Measurements from ENCODE around the gene PTPN14.
"Not testable (repeated sequence)": the region's sequence is repeated elsewhere in the genome, so short reads cannot be mapped to it uniquely, and the experiment has no call there.

Gene PTPN14

GRCh38 chr1:214551436-214552173, at the start of gene PTPN14:
Gene PTPN14, minus strand, starts transcription at chr1:214551602. Its CDS starts 86,799 bp downstream, at chr1:214464803.
- DNase-seq = no peak

GRCh38 chr1:214593158-214593557, 41.8 kb upstream of the PTPN14 start:
- DNase-seq = no peak

DNA sequence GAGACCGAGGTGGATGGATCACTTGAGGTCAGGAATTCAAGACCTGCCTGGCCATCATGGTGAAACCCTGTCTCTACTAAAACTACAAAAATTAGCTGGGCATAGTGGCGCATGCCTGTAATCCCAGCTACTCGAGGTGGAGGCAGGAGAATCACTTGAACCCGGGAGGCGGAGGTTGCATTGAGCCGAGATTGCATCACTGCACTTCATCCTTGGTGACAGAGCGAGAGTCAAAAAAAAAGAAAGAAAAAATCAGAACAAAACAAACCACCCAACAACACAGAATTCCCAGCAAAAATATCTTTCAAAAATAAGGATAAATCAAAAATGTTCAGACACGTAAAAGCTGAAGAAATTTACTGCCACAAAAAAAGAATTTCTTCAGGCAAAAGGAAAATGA, 40.5 kb upstream of the PTPN14 start:
- DNase-seq = not testable (repeated sequence)

DNA sequence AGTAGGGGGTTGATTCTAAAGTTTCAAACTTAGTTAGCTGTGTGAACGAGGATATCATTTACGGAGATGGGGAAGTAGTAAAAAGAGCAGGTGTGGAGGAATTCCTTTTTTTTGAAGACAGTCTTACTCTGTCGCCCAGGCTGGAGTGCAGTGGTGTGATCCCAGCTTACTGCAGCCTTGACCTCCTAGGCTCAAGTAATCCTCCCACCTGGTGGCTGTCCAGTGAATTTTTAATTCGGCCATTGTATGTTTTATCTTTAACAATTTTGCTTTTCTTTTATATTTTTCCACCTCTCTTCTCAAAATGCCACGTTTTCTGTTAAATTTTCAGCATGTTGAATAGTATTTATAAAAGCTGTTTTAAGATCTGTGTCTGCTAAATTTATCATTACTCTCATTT, 39.3 kb upstream of the PTPN14 start:
- DNase-seq = no peak

- no peak for DNase-seq
These were observed 37.7 kb upstream of the PTPN14 start for GRCh38 chr1:214588963-214589597.

GRCh38 chr1:214587165-214587564, 35.8 kb upstream of the PTPN14 start:
- no peak for DNase-seq

- DNase-seq = no peak
These were observed 35.2 kb upstream of the PTPN14 start for GRCh38 chr1:214586621-214587020.

DNA sequence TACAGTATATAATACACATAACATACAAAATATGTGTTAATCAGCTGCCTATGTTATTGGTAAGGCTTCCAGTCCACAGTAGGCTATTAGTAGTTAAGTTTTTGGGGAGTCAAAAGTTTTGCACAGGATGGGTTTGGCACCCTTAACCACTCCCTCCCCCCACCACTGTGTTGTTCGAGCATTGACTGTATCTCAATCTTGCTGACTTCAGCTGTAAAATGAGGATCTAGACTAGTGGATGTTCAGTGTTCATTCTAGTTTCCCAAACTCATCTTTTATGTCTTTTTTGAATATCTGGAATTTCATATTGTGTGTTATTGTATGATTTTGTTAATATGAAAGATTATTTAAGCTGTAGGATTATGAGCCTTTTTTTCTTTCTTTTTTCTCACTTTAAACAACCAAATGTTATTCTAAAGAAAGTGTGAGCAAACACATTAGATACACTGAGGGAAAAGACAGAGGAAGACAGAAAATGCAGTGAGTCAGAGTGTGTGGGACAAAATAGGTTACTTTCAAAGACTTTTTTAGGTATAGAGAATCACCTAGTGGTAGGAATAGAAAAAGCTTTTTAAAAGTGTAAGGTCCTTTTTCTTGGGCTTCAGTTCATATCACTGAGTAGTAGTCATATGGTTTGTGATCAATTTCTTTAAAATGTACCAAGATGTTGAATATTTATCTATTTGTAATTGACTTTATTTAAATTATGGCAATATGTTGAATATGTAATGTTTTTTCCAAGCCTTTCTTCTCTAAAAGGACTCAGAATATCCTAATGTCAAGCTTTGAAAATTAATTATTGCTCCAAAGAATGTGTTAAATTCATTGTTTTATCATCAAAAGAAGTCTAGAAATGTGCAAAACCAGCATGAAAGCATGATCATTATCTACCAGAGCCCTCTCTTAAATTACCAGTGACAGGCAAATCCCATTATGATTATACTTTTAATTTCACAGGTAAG, 33.7 kb upstream of the PTPN14 start:
- no peak for DNase-seq

- DNase-seq = no peak
These were observed 32.6 kb upstream of the PTPN14 start for GRCh38 chr1:214583824-214584554.

- no peak for DNase-seq
These were observed 31.7 kb upstream of the PTPN14 start for GRCh38 chr1:214583113-214583512.

GRCh38 chr1:214582289-214582891, 31.0 kb upstream of the PTPN14 start:
- DNase-seq = no peak

GRCh38 chr1:214581785-214582184, 30.4 kb upstream of the PTPN14 start:
- no peak for DNase-seq

DNA sequence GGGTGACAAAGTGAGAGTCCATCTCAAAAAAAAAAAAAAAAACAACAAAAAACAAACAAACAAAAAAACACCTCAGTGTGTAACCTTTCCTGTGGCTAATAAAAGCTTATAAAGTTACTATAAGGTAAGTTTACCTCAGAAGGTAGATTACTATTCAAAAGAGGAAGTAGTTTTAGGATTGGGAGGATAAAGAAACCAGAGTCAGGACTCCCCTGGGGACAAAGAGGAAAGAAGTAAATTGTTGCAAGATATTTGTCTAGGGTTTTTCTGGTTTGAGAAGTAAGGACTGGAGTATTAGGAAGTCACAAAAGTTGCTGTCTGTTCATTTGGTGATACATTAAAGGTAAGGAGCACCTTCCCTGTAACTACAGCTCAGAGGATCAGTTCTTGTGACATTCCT, 27.8 kb upstream of the PTPN14 start:
- DNase-seq = no peak

DNA sequence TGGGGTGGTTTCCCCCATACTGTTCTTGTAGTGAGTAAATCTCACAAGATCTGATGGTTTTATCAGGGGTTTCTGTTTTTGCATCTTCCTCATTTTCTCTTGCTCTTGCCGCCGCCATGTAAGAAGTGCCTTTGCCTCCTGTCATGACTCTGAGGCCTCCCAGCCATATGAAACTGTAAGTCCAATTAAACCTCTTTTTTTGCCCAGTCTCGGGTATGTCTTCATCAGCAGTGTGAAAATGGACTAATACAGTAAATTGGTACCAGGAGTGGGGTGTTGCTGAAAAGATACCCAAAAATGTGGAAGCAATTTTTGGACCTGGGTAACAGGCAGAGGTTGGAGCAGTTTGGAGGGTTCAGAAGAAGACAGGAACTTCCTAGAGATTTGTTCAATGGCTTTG, 24.7 kb upstream of the PTPN14 start:
- DNase-seq = not testable (repeated sequence)

DNA sequence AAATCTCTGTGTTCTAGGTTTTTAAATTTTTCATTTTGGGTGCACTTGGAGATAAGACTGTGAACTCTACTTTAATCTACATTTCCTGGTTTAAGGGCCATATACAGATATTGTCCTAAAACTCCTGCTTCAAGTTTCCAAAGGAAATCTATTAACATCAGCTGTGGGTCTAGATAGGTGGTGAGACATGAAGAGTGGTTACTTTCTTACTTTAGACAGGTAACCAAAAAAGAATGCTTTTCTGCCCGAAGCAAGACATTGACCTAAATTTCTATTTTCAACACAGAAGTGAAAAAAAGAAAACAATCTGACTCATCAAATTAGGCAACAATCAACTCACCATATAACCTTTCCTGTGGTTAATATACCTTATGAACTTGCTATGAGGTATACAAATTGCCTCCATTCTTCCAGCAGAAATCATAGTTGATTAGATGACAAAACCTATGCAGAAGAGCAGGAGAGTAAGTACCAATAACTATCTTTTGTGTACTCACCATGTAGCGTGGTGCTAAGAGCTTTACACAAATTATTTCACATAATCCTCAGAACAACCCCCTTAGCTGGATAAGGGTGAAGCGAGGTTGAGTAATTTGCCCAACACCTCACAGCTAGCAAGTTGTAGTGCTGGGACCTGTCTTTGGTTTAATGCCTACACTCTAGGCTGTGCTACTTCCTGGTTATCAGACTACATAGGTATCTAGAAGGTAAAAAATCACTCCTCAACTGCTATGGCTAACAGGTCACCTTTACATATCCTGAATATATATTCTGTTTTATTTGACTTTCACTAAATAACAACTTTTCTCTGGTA, 23.4 kb upstream of the PTPN14 start:
- DNase-seq = no peak

DNA sequence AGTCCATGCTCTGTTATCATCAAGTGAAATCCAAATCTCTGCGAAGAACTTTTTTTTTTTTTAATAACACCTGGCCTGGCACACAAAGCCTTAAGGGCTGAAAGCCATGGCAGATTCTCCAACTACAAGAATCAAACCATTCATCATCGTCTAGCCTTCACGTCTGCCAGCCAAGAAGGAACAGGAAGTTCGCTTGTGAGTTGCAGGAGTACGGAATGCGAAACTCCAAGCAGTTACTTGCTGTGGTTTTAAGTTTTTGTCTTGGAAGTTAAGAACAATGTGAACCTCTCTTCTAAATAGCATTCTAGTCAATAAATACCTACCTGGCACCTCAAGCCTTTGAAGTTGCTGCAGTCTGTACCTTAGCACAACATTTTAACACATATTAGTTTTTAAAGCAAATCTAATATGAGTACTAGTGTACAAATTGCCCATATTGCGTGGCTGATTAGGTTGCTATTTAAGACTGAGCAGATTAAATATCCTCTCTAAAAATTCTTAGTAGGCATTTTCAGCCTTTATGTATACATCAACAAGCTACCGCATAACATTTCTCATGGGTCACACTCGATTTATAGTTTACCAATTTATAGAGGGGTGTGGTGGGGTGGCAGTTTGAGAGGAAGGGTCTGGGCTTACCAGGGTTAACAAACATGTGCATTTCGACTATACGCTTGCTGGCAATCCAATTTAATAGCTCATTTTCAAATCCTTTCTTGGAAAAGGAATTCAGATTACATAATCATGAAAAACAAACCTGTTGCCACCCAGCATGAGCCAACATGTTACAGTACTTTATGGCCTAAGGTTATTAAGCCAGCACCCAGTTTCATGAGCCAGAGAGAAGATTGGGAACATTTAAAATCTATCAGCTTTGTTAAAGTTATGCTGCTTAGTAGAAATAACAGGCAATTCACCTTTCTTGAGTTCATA, 22.2 kb upstream of the PTPN14 start:
- no peak for DNase-seq

GRCh38 chr1:214571281-214571680, 19.9 kb upstream of the PTPN14 start:
- no peak for DNase-seq

DNA sequence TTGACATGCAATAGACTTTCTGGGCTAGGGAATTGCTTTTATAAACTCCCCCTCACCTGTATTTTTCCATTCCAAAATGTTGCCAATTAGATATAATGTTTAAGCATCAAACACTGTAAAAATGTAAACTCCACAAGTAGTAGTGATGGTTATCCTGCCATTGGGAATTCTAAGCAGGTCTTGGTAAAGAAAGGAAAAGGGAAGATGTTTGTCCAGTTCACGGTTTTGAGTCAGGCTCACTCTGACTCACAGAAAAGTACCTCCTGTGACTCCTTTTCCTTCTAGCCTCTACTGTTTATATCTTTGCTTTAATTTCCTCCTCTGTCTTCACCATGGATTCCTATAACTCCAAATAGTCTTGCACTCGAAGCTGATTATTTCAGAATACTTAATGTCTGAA, 19.0 kb upstream of the PTPN14 start:
- DNase-seq = no peak

DNA sequence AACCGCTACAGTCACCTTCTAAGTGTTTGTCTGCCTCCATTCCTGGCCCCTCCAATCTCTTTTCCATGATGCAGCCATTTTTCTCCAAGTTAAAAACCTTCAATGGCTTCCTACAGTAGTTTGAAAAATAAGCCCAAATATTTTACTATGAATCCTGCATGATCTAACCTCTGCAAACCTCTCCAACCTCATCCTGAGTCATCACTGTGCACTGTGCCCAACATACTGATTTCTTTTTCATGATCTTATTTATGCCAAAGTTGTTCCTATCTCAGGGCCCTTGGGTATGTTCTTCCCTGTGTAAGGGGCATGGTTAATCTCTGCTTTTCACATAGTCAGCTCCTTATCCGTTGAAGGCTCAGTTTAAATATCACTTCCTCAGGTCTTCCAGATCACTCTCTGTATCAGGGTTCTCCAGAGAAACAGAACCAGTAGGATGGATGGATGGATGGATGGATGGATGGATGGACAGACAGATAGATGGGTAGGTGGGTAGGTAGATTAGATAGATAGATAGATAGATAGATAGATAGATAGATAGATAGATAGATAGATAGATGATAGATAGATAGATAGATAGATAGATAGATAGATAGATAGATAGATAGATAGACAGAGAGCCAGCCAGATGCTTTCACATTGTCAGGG, 18.1 kb upstream of the PTPN14 start:
- no peak for DNase-seq

GRCh38 chr1:214568328-214568727, 16.9 kb upstream of the PTPN14 start:
- no peak for DNase-seq

All from CD4-positive, alpha-beta T cell treated with Interleukin-21 for 1 hour (primary cell).